AG08395 (cell line): ENCODE results near the gene SLC41A3.
"Not testable (repeated sequence)": the region's sequence is repeated elsewhere in the genome, so short reads cannot be mapped to it uniquely, and the experiment has no call there.

Source experiments
- DNase-seq: peaks from one replicate; pipeline ENCODE4 v3.0.0; 2012; ENCODE audit warnings: mixed read lengths, low spot score

SLC41A3 gene

DNA sequence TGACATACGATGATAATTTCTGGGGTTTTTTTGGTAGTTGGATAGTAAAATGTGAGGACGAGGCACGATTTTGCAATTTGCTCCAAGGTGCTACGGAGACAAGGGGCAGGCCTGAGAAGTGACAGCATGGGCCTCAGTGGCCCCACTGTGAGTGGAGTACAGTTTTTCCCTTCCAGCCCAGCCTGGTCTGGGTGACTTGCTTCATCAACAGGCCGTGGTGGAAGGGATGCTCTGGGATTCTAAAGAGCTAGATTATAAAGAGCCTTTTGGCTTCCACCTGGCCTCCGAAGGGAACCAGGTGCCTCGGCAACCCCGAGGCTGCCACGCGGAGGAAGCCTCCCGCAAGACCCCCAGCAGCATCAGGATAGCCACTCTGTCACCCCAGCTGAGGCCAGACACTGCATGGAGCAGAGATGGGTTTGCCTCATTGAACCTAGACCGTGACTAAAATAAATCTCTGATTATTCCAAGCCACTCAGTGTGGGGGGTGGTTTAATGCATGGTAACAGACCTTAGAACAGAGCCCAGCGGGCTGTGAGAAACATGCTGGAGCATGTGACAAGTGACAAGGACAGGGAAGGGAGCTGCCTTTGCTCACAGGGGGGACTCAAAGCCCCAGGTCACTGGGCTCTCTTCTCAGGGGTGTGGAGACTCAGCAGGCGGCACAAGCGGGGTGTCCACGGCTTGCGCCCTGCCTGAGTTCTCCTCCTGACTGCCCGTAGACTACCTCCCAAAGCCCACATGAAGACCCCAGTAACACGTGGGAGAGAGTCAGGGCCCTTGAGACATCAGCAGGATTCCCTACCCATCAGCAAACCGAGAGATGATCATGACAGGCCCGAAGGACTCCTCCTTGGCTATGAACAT is 22.6 kb upstream of the SLC41A3 start:
- no peak for DNase-seq

- no peak for DNase-seq
Observed at GRCh38 chr3:126105691-126106187, 21.8 kb upstream of the SLC41A3 start.

GRCh38 chr3:126104742-126105605 is 21.1 kb upstream of the SLC41A3 start:
- DNase-seq = no peak

- DNase-seq = no peak
Observed at GRCh38 chr3:126104028-126104635, 20.2 kb upstream of the SLC41A3 start.

DNA sequence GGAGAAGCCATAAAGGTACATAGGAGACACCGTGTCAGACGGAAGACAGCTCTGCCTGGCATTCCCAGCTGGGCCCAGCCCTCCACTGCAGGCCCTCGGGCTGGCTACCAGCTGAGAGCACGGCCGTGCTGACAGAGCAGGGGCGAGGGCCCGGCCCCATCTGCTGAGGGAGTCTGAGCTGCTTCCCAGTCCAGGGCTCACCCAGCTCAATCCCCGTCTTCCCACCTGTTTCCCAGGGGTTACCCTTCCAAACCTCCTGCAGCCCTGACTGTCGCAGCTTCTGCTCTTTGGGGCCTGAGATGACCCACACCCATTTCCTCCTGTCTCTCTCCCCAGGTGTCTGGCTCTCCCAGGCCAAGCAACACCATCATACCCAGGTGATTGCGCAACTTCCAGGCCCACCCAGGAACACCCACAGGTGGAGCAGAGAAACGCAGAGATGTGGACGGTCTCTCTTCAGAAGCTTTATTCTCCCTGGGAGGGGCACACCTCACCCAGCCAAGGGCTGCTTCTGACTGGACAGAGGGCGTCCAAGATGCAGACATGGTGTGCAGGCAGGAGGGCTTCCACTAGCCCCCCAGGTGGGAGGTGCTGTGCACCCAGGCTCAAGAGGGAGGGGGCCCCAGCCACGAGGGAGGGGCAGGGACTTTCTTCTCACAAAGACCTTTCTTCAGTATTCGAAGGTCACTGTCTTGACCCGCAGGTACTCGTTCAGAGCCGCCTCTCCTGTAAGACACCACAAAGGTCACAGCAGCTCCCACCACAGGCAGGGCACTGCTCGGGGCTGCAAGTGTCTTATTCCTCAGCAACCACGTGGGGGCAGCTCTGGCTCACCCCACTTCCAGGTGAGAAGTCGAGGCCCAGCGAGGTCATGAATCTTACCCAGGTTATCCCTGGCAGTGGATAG is 19.4 kb upstream of the SLC41A3 start:
- no peak for DNase-seq

- peak; percentile 62 for DNase-seq
Observed at GRCh38 chr3:126102530-126102951, 18.6 kb upstream of the SLC41A3 start.

GRCh38 chr3:126102011-126102410 is 18.1 kb upstream of the SLC41A3 start:
- no peak for DNase-seq

- DNase-seq = no peak
Observed at GRCh38 chr3:126101521-126101982, 17.6 kb upstream of the SLC41A3 start.

GRCh38 chr3:126100634-126101301 is 16.8 kb upstream of the SLC41A3 start:
- DNase-seq = peak; percentile 63

GRCh38 chr3:126100269-126100633 is 16.3 kb upstream of the SLC41A3 start:
- DNase-seq = no peak

DNA sequence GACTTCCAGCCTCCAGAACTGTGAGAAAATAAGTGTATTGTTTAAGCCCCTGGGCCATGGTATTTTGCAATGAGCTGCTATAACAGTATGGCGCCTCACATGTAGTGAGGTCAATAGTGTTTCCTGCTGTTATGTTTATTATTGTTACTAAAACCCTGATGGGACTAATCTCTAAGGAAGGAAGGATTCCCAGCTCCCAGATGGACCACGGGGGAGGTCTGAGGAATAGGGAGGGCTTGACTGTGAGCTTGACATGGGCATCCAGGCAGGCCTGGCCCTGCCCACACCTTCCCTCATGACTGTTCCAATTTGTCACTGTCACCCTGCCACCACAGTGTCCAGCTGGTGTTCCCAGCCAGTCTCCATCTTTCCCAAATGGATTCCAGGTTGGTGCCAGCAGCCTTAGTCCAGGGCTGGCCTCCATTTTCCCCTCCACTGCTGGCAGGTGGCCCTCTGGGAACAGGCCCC is 14.5 kb upstream of the SLC41A3 start:
- no peak for DNase-seq

DNA sequence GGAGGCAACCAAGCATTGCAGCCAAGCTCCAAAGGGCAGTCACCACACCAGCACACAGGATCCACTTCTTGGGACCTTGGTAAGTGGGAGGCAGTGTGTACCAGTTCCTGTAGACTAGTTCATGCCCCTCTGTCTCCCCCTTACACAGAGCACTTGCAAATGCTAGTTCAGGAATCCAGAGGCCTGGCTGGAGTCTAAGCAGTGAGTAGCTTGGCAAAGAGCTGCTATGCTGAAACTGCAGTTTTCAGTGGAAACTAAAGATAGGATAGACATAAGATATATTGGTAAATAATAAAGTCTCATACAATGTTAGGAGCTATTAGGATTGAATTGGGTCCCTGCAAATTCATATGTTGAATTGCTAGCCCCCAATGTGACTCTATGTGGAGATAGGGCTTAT is 13.9 kb upstream of the SLC41A3 start:
- DNase-seq = no peak

DNA sequence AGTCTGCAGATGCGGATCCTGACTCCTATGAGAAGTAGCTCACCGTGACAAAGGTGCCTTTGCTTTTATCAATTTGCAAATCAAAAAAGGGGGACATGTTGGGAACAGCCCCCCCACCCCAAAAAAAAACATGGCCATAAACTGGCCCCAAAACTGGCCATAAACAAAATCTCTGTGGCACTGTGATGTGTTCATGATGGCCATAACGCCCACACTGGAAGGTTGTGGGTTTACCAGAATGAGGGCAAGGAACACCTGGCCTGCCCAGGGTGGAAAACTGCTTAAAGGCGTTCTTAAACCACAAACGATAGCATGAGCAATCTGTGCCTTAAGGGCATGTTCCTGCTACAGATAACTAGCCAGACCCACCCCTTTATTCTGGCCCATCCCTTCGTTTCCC is 12.3 kb upstream of the SLC41A3 start:
- DNase-seq = not testable (repeated sequence)

- not testable (repeated sequence) for DNase-seq
Observed at GRCh38 chr3:126092128-126092527, 8.2 kb upstream of the SLC41A3 start.

DNA sequence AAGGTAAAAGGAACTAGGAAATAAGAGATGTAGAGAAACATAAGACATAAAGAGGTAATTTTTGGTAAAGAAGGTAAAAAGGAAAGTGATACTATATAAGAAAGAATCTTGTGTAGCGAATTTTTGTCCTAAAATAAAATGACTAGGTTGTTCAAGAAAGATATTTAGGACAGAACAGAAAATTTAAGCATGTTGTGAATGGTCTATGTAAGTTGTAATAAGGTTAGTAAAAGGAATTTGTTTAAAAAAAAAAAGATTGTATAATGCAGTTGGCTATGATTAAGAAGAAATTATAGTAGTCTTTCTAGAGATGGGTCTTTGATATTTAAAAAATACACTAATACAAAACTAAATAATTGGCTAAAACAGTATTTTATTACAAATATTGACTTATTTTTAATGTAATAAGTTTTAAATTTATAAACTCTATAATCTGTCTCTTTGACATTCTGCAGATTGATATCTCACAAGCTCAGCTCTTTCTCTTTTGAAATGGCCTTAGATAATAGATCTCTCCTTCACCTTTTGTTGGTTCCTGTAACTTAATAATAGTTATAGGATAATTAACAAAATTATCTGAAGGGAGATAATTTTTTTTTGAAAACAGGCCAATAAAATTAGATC is 3.7 kb upstream of the SLC41A3 start:
- no peak for DNase-seq

DNA sequence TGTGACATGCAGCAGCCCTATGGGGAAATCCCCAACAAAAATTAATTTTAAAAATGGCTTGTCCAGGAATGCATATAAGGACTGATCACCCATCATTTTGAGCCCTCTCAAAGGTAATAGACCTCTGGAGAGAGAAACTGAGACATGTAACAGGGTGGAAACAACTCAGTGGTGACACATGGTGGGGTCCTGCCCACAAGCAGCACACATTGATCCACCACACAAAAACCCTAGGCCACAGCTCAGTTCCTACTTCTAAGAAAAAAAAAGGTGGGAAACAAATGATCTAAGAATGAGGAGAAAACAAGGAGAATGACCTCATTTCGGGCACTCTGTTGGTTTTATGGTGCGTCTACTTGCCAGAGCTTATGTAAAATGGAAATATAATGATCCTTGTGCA is 1.9 kb upstream of the SLC41A3 start:
- DNase-seq = no peak

- no peak for DNase-seq
Observed at GRCh38 chr3:126085276-126085675, 1.4 kb upstream of the SLC41A3 start.

GRCh38 chr3:126084768-126085180 is 850 bp upstream of the SLC41A3 start:
- DNase-seq = no peak

- peak; percentile 31 for DNase-seq
Observed at GRCh38 chr3:126083511-126083912, 412 bp downstream of the SLC41A3 start.

DNA sequence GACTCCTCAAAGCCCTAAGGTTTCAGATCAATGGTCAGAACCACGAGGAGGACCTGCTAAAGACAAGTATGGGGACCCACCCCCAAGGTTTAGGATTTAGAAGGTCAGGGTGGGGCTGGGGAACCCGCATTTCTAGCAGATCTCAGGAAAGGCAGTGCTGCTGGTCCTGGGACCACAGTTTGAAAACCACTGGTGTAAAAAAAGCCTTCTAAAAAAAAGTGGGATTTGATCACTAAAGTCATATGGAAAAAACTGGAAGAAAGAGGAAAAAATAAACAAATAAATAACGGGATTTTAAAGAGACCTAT is 832 bp downstream of the SLC41A3 start:
- DNase-seq = no peak
